Small intestine (tissue), 7 donors: ENCODE measurements around the gene RNF215. TPM values are rescaled to one million over a fixed set of nuclear protein-coding genes. Genes with fewer than 3 reads are reported as not detected.

Experiments
- DNase-seq, 2 donors: peaks; one replicate each; pipeline versions ENCODE4 v3.0.0 to v3.0.0-alpha.2; 2013
- FAIRE-seq: peaks from 2 replicates; lab custom pipeline; 2012; peaks lifted over from hg19 to GRCh38; lab: Jason Lieb, UNC
- H3K27ac ChIP-seq, 3 donors: one replicate each; pipeline ENCODE4 v1.5.1; 2013; ENCODE audit warnings: low read length in 2 of 3, mild to moderate bottlenecking in 2 of 3, control low read depth in 1 of 3, inconsistent platforms in 1 of 3, low read depth in 1 of 3, moderate library complexity in 1 of 3
- H3K27me3 ChIP-seq, 3 donors: one replicate each; pipeline ENCODE4 v1.6.1; 2013; ENCODE audit warnings: low read length in 3 of 3, inconsistent platforms in 1 of 3; ENCODE audit not compliant: control insufficient read depth in 3 of 3, insufficient read depth in 3 of 3
- H3K36me3 ChIP-seq, 3 donors: one replicate each; pipeline ENCODE4 v1.6.1; 2013; ENCODE audit warnings: low read length in 3 of 3, inconsistent platforms in 1 of 3, low read depth in 1 of 3, mild to moderate bottlenecking in 1 of 3, moderate library complexity in 1 of 3; ENCODE audit not compliant: control insufficient read depth in 3 of 3, insufficient read depth in 2 of 3
- H3K4me1 ChIP-seq, 3 donors: one replicate each; pipeline ENCODE4 v1.6.1; 2013; ENCODE audit warnings: low read length in 2 of 3, inconsistent platforms in 1 of 3, low read depth in 1 of 3, mild to moderate bottlenecking in 1 of 3, moderate library complexity in 1 of 3; ENCODE audit not compliant: control insufficient read depth in 3 of 3, insufficient read depth in 2 of 3
- H3K4me3 ChIP-seq, 3 donors: one replicate each; pipeline ENCODE4 v1.5.1; 2013; ENCODE audit warnings: low read length in 3 of 3, control low read depth in 1 of 3, inconsistent platforms in 1 of 3, low read depth in 1 of 3, mild to moderate bottlenecking in 1 of 3, moderate library complexity in 1 of 3
- H3K9me3 ChIP-seq, 2 donors: one replicate each; pipeline ENCODE4 v1.6.1; 2013; ENCODE audit warnings: low read depth in 1 of 2, low read length in 1 of 2; ENCODE audit not compliant: control insufficient read depth in 2 of 2, insufficient read depth in 1 of 2
- WGBS, 3 donors: extraction: QIAGEN DNeasy Blood & Tissue Kit; methylation state at CpG; one replicate each; pipeline ENCODE4 v1.1.7; 2013; 5-methylcytosine and 5-hydroxymethylcytosine counted together
- polyA plus RNA-seq, 4 donors: library from polyadenylated mRNA; stranded (reverse) in 3 of 4; unstranded in 1 of 4; fragments of 200-250 nt in 3 of 4; fragments of 120-200 nt in 1 of 4; gene quantifications; one replicate each; pipeline versions ENCODE4 v1.2.1 to v1.2.3, GENCODE V29; 2013
- donor health status: healthy with polysubstance abuse.
- donor health status: control.
- donor health status: control.
- donor health status: Bipolar disorder and iron deficiency.
- donor health status: healthy.

RNF215 gene
- polyA plus RNA-seq, 4 donors, result 3.8 to 12.1 (median 10.3) TPM

GRCh38 chr22:30432096-30432495 lies 44.9 kb upstream of the RNF215 start:
- no peak for DNase-seq
- peaks cover 0 to 3% of the 10 kb centered on the region in 2 donors for H3K9me3 ChIP-seq
- FAIRE-seq, result no peak
- peaks cover 0 to 15% (median 0%) of the 10 kb centered on the region in 3 donors for H3K4me1 ChIP-seq
- H3K27ac ChIP-seq, result no peak overlapping the region
- 86 to 100% (median 94%) methylated on average over 4 of the region's 4 CpGs for WGBS, 3 donors
- no peaks in the 10 kb centered on the region for H3K27me3 ChIP-seq
- H3K36me3 ChIP-seq, result peaks cover 0 to 22% (median 2%) of the 10 kb centered on the region in 3 donors
- H3K4me3 ChIP-seq, result no peak overlapping the region

GRCh38 chr22:30430933-30431332 lies 43.7 kb upstream of the RNF215 start:
- Histone ChIP-seq H3K9me3 (peaks cover 0 to 3% of the 10 kb centered on the region in 2 donors), H3K4me3 (no peak overlapping the region), H3K27ac (no peak overlapping the region), H3K4me1 (peaks cover 0 to 22% (median 0%) of the 10 kb centered on the region in 3 donors), H3K36me3 (peaks cover 0 to 24% (median 2%) of the 10 kb centered on the region in 3 donors), H3K27me3 (no peaks in the 10 kb centered on the region)
- DNase-seq, result no peak
- FAIRE-seq, result no peak
- 69 to 82% (median 73%) methylated on average over 4 of the region's 4 CpGs for WGBS, 3 donors

- H3K4me3 ChIP-seq, result no peak overlapping the region
- no peak for FAIRE-seq
- WGBS, 3 donors, result 64 to 75% (median 71%) methylated on average over 4 of the region's 4 CpGs
- H3K36me3 ChIP-seq, result peaks cover 0 to 24% (median 2%) of the 10 kb centered on the region in 3 donors
- H3K27me3 ChIP-seq, result no peaks in the 10 kb centered on the region
- H3K9me3 ChIP-seq, result no peaks in the 10 kb centered on the region
- DNase-seq, result no peak
- H3K27ac ChIP-seq, result no peak overlapping the region
- peaks cover 0 to 30% (median 0%) of the 10 kb centered on the region in 3 donors for H3K4me1 ChIP-seq
Measured at GRCh38 chr22:30429887-30430286, 42.7 kb upstream of the RNF215 start.

DNA sequence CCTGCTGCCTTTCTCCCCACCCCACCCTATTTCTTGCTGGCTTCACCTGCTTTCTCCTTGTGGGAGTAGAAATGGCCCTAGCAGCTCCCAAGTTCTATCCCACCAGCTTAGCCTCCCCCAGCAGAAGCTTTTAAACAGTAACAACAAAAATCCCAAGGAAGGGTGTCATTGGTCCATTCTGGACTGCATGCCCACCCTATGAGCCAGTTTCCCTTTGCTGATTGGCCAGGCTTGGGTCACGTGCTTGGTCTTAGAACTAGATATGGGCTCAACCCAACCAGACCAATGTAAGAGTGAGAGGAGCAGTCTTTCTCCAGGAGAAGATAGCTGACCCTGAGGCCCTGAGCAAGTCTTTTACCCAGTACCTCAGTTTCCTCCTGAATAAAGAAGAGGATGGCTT lies 40.7 kb upstream of the RNF215 start:
- no peak overlapping the region for H3K27ac ChIP-seq
- no peaks in the 10 kb centered on the region for H3K9me3 ChIP-seq
- WGBS, 3 donors, result 87 to 94% (median 88%) methylated on average over 1 of the region's 1 CpG
- peaks cover 0 to 36% (median 0%) of the 10 kb centered on the region in 3 donors for H3K4me1 ChIP-seq
- no peaks in the 10 kb centered on the region for H3K27me3 ChIP-seq
- peaks cover 0 to 24% (median 2%) of the 10 kb centered on the region in 3 donors for H3K36me3 ChIP-seq
- DNase-seq, result no peak
- FAIRE-seq, result no peak
- no peak overlapping the region for H3K4me3 ChIP-seq

GRCh38 chr22:30426388-30427353 lies 39.5 kb upstream of the RNF215 start:
- Histone ChIP-seq H3K4me1 (peaks cover 2 to 38% (median 7%) of the 10 kb centered on the region in 3 donors), H3K4me3 (peak overlapping the region; percentile 62 to 65 (median 65)), H3K27me3 (no peaks in the 10 kb centered on the region), H3K27ac (peak overlapping the region in 1 of 3 donors; percentile 76), H3K9me3 (no peaks in the 10 kb centered on the region), H3K36me3 (peaks cover 0 to 30% (median 2%) of the 10 kb centered on the region in 3 donors)
- WGBS, 3 donors, result 43 to 50% (median 45%) methylated on average over 29 of the region's 29 CpGs
- no peak for FAIRE-seq
- peak; percentile 88 to 93 for DNase-seq

GRCh38 chr22:30425616-30426387 lies 38.6 kb upstream of the RNF215 start, which contains the start of gene MTFP1:
MTFP1 (plus strand) TSS chr22:30425768; CDS start chr22:30425880, 112 bp downstream.
- H3K36me3 ChIP-seq, result peaks cover 0 to 30% (median 2%) of the 10 kb centered on the region in 3 donors
- FAIRE-seq, result no peak
- H3K4me1 ChIP-seq, result peaks cover 2 to 45% (median 7%) of the 10 kb centered on the region in 3 donors
- no peaks in the 10 kb centered on the region for H3K9me3 ChIP-seq
- peak within 1 kb of the TSS; percentile 62 to 65 (median 65) for H3K4me3 ChIP-seq
- DNase-seq, result peak; percentile 50 to 72
- 0 to 1% (median 1%) methylated on average over 45 to 61 of the region's 61 CpGs for WGBS, 3 donors
- H3K27me3 ChIP-seq, result no peaks in the 10 kb centered on the region
- H3K27ac ChIP-seq, result peak within 1 kb of the TSS; percentile 67 to 96 (median 93)

DNA sequence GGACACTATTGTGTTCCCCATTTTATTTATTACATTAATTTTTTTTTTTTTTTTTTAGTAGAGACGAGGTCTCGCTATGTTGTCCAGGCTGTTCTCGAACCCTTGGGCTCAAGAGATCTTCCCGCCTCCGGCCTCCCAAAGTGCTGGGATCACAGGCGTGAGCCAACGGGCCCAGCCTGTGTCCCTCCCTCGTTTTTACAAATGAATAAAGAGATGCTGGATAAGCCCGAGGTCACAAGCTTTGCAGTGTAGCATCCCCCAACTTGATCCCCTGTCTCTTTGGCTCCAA lies 38.1 kb upstream of the RNF215 start:
- Histone ChIP-seq H3K27ac (peak overlapping the region; percentile 33 to 76 (median 67)), H3K27me3 (no peaks in the 10 kb centered on the region), H3K9me3 (no peaks in the 10 kb centered on the region), H3K4me1 (peaks cover 3 to 51% (median 7%) of the 10 kb centered on the region in 3 donors), H3K36me3 (peaks cover 0 to 30% (median 2%) of the 10 kb centered on the region in 3 donors), H3K4me3 (peak overlapping the region; percentile 62 to 65 (median 65))
- 1 to 12% (median 10%) methylated on average over 9 of the region's 9 CpGs for WGBS, 3 donors
- no peak for FAIRE-seq
- no peak for DNase-seq
